Measurements from ENCODE around the gene LRMDA. TPM values are rescaled to one million over a fixed set of nuclear protein-coding genes. Genes with fewer than 3 reads are reported as not detected.

Gene LRMDA
- total RNA-seq, 1 experiment from 2014 or later: 1.2 TPM

- Histone ChIP-seq H3F3A (ENCODE audit: low read length, unreplicated experiment) (no peaks in the 10 kb centered on the region), H2AFZ (ENCODE audit: low read length) (no peak overlapping the region), H3K9me2 (replicated peaks; ENCODE audit: low read length) (no peaks in the 10 kb centered on the region), H3K4me1 (ENCODE audit: insufficient read depth, low read length) (peaks cover 7% of the 10 kb centered on the region; the same call in 1 of the 2 replicates), H3K4me2 (ENCODE audit: low read length) (no peak overlapping the region), H3K79me2 (ENCODE audit: low read length) (no peaks in the 10 kb centered on the region), H3K9ac (ENCODE audit: low read length) (no peak overlapping the region), H3K9me3 (ENCODE audit: low read length) (no peaks in the 10 kb centered on the region), H3K27me3 (ENCODE audit: low read length) (peaks cover 29% of the 10 kb centered on the region; the same call in 1 of the 2 replicates), H4K20me1 (ENCODE audit: low read length) (no peaks in the 10 kb centered on the region), H3K4me3 (ENCODE audit: low read length) (no peak overlapping the region), H3K36me3 (ENCODE audit: low read depth, low read length) (no peaks in the 10 kb centered on the region), H3K27ac (ENCODE audit: low read length) (no peak overlapping the region)
- POLR2A ChIA-PET (ENCODE audit: unreplicated experiment): no interaction called here
- no TSS peak for BruUV-seq (replicated peaks)
- TF ChIP-seq EZH2phosphoT487 (IDR thresholded peaks at IDR 0.05; ENCODE audit: borderline replicate concordance, low read length): no peak
- no peak for TF ChIP-seq EZH2 (IDR thresholded peaks at IDR 0.05; ENCODE audit: low read length, unreplicated experiment)
- no peak for DNase-seq
- CTCF ChIA-PET: no interaction called here
- intact Hi-C loops (cut with micrococcal nuclease): no loop called here
- ATAC-seq: no peak
Measured at GRCh38 chr10:75462865-75463264, 31.4 kb downstream of the LRMDA start.

GRCh38 chr10:75464478-75465449, 33.3 kb downstream of the LRMDA start:
- Histone ChIP-seq H3K9me2 (replicated peaks; ENCODE audit: low read length) (no peaks in the 10 kb centered on the region), H3K9ac (ENCODE audit: low read length) (no peak overlapping the region), H3K9me3 (ENCODE audit: low read length) (no peaks in the 10 kb centered on the region), H3K4me3 (ENCODE audit: low read length) (no peak overlapping the region), H3K79me2 (ENCODE audit: low read length) (no peaks in the 10 kb centered on the region), H3K36me3 (ENCODE audit: low read depth, low read length) (no peaks in the 10 kb centered on the region), H3K4me1 (ENCODE audit: insufficient read depth, low read length) (peaks cover 24% of the 10 kb centered on the region), H4K20me1 (ENCODE audit: low read length) (no peaks in the 10 kb centered on the region), H3K27me3 (ENCODE audit: low read length) (peaks cover 25% of the 10 kb centered on the region; the same call in 1 of the 2 replicates), H3F3A (ENCODE audit: low read length, unreplicated experiment) (no peaks in the 10 kb centered on the region), H3K4me2 (ENCODE audit: low read length) (no peak overlapping the region), H2AFZ (ENCODE audit: low read length) (no peak overlapping the region), H3K27ac (ENCODE audit: low read length) (no peak overlapping the region)
- ChIA-PET CTCF (no interaction called here), POLR2A (ENCODE audit: unreplicated experiment) (interaction anchor here (0.6 kb wide), 1 partner anchor 272 kb away, joined by 10 read pairs; no protein-coding TSS in a partner anchor)
- no TSS peak for BruUV-seq (replicated peaks)
- intact Hi-C loops (cut with micrococcal nuclease): loop anchor here (5.0 kb wide), 1 partner anchor 47 kb away; no protein-coding TSS in a partner anchor
- TF ChIP-seq CTCF (conservative IDR thresholded peaks at IDR 0.05; ENCODE audit: low read depth, low read length): no peak
- TF ChIP-seq EZH2phosphoT487 (IDR thresholded peaks at IDR 0.05; ENCODE audit: borderline replicate concordance, low read length): no peak
- no peak for TF ChIP-seq EZH2 (IDR thresholded peaks at IDR 0.05; ENCODE audit: low read length, unreplicated experiment)
- DNase-seq: no peak
- no peak for ATAC-seq

- TF ChIP-seq EZH2phosphoT487 (IDR thresholded peaks at IDR 0.05; ENCODE audit: borderline replicate concordance, low read length) (no peak), EZH2 (IDR thresholded peaks at IDR 0.05; ENCODE audit: low read length, unreplicated experiment) (no peak), CTCF (conservative IDR thresholded peaks at IDR 0.05; ENCODE audit: low read depth, low read length) (no peak)
- ATAC-seq: no peak
Measured at GRCh38 chr10:75465450-75465827, 34.0 kb downstream of the LRMDA start.

More at GRCh38 chr10:75465450-75465827, 34.0 kb downstream of the LRMDA start:
- peaks cover 25% of the 10 kb centered on the region; the same call in 1 of the 2 replicates for H3K27me3 ChIP-seq (ENCODE audit: low read length)
- no peaks in the 10 kb centered on the region for H3K9me2 ChIP-seq (replicated peaks; ENCODE audit: low read length)
- H3K4me1 ChIP-seq (ENCODE audit: insufficient read depth, low read length): peaks cover 25% of the 10 kb centered on the region
- H3K4me2 ChIP-seq (ENCODE audit: low read length): no peak overlapping the region
- CTCF ChIA-PET: no interaction called here
- H4K20me1 ChIP-seq (ENCODE audit: low read length): no peaks in the 10 kb centered on the region
- BruUV-seq (replicated peaks): no TSS peak
- no peaks in the 10 kb centered on the region for H3K36me3 ChIP-seq (ENCODE audit: low read depth, low read length)
- no peak overlapping the region for H3K9ac ChIP-seq (ENCODE audit: low read length)
- no peaks in the 10 kb centered on the region for H3K79me2 ChIP-seq (ENCODE audit: low read length)
- no peak overlapping the region for H3K27ac ChIP-seq (ENCODE audit: low read length)
- POLR2A ChIA-PET (ENCODE audit: unreplicated experiment): no interaction called here
- H3K4me3 ChIP-seq (ENCODE audit: low read length): no peak overlapping the region
- no peaks in the 10 kb centered on the region for H3K9me3 ChIP-seq (ENCODE audit: low read length)
- intact Hi-C loops (cut with micrococcal nuclease): loop anchor here (5.0 kb wide), 1 partner anchor 48 kb away; no protein-coding TSS in a partner anchor
- H2AFZ ChIP-seq (ENCODE audit: low read length): no peak overlapping the region
- no peaks in the 10 kb centered on the region for H3F3A ChIP-seq (ENCODE audit: low read length, unreplicated experiment)
- DNase-seq: no peak
